Left kidney (tissue), 2 donors: ENCODE results near the gene B9D1. TPM values are rescaled to one million over a fixed set of nuclear protein-coding genes. Genes with fewer than 3 reads are reported as not detected.

Source experiments
- DNase-seq: peaks from one replicate; pipeline ENCODE4 v3.0.0-alpha.2; 2013
- polyA plus RNA-seq: library from polyadenylated mRNA; unstranded; fragments of 120-200 nt; gene quantifications from one replicate; pipeline ENCODE4 v1.2.1, GENCODE V29; 2013; ENCODE audit not compliant: insufficient read length

Gene B9D1
- polyA plus RNA-seq, 1 donor = 39.4 TPM

- DNase-seq = no peak
These were observed 41.6 kb downstream of the B9D1 start for GRCh38 chr17:19320876-19321275.

GRCh38 chr17:19319771-19320505 is 42.6 kb downstream of the B9D1 start:
- no peak for DNase-seq

GRCh38 chr17:19318611-19319010 is 43.9 kb downstream of the B9D1 start:
- DNase-seq = no peak

GRCh38 chr17:19317359-19318095 is 45.0 kb downstream of the B9D1 start:
- DNase-seq = peak; percentile 93

GRCh38 chr17:19316761-19317358 is 45.7 kb downstream of the B9D1 start:
- DNase-seq = peak; percentile 55

- DNase-seq = no peak
These were observed 47.4 kb downstream of the B9D1 start for GRCh38 chr17:19315104-19315503.

- DNase-seq = no peak
These were observed 48.5 kb downstream of the B9D1 start for GRCh38 chr17:19313746-19314651.

- no peak for DNase-seq
These were observed 49.3 kb downstream of the B9D1 start for GRCh38 chr17:19313066-19313745.

GRCh38 chr17:19312406-19312805 is 50.1 kb downstream of the B9D1 start:
- no peak for DNase-seq

- no peak for DNase-seq
These were observed 50.9 kb downstream of the B9D1 start for GRCh38 chr17:19311421-19312215.

- DNase-seq = no peak
These were observed 51.5 kb downstream of the B9D1 start for GRCh38 chr17:19311016-19311415.

GRCh38 chr17:19310151-19310550 is 52.4 kb downstream of the B9D1 start:
- DNase-seq = no peak

GRCh38 chr17:19309701-19310100 is 52.8 kb downstream of the B9D1 start:
- DNase-seq = no peak

- no peak for DNase-seq
These were observed 54.1 kb downstream of the B9D1 start for GRCh38 chr17:19308398-19308797.

GRCh38 chr17:19307521-19307920 is 55.0 kb downstream of the B9D1 start:
- no peak for DNase-seq

- DNase-seq = no peak
These were observed 56.1 kb downstream of the B9D1 start for GRCh38 chr17:19306160-19307111.

GRCh38 chr17:19305761-19306159 is 56.8 kb downstream of the B9D1 start:
- DNase-seq = no peak

GRCh38 chr17:19305256-19305655 is 57.3 kb downstream of the B9D1 start:
- DNase-seq = no peak

- no peak for DNase-seq
These were observed 57.8 kb downstream of the B9D1 start for GRCh38 chr17:19304751-19305150.

GRCh38 chr17:19304209-19304608 is 58.3 kb downstream of the B9D1 start:
- no peak for DNase-seq
